C4-2B (cell line): Measurements from ENCODE around the gene OSBP2.

ENCODE experiments used
- CTCF ChIP-seq: fragments of 450-650 bp; conservative IDR thresholded peaks from 2 replicates; pipeline ENCODE4 v1.5.1; 2017; ENCODE audit warnings: mild to moderate bottlenecking
- ZFX ChIP-seq: fragments of 450-650 bp; IDR thresholded peaks from 2 replicates; pipeline ENCODE4 v1.6.1; 2017

- TF ChIP-seq CTCF (no peak), ZFX (no peak)
Observed at GRCh38 chr22:30776476-30776875, 81.8 kb downstream of the OSBP2 start.
